ENCODE data around the gene CISD1. TPM values are rescaled to one million over a fixed set of nuclear protein-coding genes. Genes with fewer than 3 reads are reported as not detected.
A peak's percentile ranks its signal among the peaks of the same experiment; 100 is the strongest.

Gene CISD1
- polyA plus RNA-seq, 1 experiment, result 31.7 TPM

DNA sequence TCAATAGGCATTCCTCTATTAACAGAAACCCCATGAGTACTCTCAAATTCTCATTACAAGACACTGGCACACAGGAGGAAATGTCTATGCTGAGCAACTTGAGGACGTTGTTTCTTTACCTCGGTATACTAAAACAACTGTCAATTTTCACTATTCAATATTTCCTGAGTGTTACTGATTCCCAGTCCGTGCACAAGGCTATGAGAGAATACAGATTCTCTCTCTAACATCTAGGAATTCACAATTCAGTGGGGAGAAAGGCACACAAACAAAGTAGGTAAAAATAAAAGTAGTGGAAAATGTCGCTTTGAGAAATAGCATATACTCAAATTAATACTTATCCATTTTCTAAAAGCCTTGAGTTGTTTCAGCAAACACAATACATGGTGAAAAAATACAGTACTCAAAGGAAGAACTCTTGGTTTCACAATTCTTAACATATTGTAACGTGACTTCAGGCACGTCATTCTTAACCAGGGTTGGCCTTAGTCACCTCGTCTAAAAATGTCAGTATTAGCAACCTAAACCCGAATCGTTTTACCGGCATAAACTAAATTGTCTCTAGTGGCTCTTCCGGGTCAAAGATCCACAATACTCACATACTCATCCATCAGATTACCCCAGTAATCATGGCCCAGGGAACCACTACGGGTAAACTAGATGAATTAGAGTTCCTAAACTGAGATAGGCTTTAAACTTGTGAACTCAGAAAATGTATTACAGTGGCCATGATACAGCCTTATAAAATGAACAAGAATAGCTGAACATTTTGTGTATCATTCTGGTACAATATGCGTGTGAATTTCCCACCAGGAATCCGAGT is 2.7 kb upstream of the CISD1 start:
- CTCF ChIA-PET, result interaction anchor here (0.9 kb wide), 1 partner anchor 83 kb away, joined by 3 read pairs; no protein-coding TSS in a partner anchor
- POLR2A ChIA-PET, result no interaction called here

DNA sequence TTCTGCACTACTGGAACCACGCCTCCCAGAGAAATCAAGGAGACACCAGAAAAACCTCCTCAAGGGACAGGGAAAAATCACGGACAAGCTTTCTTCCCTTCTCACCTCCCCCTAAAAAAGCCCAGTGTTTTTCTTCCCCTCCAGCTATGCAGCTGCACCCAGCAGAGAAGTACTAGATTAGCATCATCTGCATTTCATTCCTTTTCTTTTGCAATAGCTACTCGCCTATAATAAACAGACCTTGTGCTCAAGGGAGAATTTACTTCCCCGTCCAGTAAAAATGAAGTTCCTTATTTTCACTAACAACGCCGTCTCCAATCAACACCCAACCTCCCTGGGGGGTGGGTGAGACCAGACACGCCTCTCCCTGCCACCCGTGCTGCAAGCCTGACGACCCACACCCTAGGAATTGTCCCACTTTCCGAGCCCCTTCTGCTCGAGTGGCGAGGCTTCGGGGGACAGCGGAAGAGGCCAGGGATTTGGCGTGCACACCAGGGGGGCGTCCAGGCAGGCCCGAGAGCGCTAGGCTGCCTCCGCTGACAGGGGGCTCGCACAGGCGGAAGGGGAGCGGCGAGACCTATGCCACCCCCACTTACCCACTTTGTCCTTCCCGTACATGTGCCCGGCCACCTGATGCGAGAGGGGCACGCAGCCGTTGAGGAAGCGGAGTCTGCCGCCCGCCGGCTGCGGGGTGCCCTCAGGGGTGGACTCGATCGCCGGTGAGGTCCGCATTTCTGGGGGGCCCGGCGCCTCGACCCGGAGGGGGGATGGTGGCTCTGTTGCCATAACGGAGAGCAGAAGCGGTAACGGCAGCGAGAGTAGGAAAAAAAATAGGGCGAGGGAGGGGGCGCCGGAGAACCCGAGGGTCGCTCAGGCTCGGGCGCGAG is 1.9 kb upstream of the CISD1 start:
- CTCF ChIA-PET, result interaction anchor here (0.9 kb wide), 1 partner anchor 84 kb away, joined by 3 read pairs; no protein-coding TSS in a partner anchor
- POLR2A ChIA-PET, result no interaction called here
- Histone ChIP-seq H3K4me3 (ENCODE audit: low read depth, low read length) (peak overlapping the region; percentile 99), H3K27me3 (ENCODE audit: control insufficient read depth, insufficient read depth, low read length) (no peaks in the 10 kb centered on the region), H3K36me3 (ENCODE audit: control insufficient read depth, insufficient read depth, low read length) (no peaks in the 10 kb centered on the region)
- TF ChIP-seq, protein P1, sequence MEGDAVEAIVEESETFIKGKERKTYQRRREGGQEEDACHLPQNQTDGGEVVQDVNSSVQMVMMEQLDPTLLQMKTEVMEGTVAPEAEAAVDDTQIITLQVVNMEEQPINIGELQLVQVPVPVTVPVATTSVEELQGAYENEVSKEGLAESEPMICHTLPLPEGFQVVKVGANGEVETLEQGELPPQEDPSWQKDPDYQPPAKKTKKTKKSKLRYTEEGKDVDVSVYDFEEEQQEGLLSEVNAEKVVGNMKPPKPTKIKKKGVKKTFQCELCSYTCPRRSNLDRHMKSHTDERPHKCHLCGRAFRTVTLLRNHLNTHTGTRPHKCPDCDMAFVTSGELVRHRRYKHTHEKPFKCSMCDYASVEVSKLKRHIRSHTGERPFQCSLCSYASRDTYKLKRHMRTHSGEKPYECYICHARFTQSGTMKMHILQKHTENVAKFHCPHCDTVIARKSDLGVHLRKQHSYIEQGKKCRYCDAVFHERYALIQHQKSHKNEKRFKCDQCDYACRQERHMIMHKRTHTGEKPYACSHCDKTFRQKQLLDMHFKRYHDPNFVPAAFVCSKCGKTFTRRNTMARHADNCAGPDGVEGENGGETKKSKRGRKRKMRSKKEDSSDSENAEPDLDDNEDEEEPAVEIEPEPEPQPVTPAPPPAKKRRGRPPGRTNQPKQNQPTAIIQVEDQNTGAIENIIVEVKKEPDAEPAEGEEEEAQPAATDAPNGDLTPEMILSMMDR (IDR thresholded peaks at IDR 0.05; ENCODE audit: insufficient read depth, low read depth, low read length), result no peak
- DNase-seq (ENCODE audit: low read depth), result no peak

More for the DNA sequence above, 2.7 kb upstream of the CISD1 start:
- no peak for DNase-seq (ENCODE audit: low read depth)
- Histone ChIP-seq H3K4me3 (ENCODE audit: low read depth, low read length) (peak overlapping the region; percentile 99), H3K27me3 (ENCODE audit: control insufficient read depth, insufficient read depth, low read length) (no peaks in the 10 kb centered on the region), H3K36me3 (ENCODE audit: control insufficient read depth, insufficient read depth, low read length) (no peaks in the 10 kb centered on the region)
- TF ChIP-seq, protein P1 (IDR thresholded peaks at IDR 0.05; ENCODE audit: insufficient read depth, low read depth, low read length), result no peak

DNA sequence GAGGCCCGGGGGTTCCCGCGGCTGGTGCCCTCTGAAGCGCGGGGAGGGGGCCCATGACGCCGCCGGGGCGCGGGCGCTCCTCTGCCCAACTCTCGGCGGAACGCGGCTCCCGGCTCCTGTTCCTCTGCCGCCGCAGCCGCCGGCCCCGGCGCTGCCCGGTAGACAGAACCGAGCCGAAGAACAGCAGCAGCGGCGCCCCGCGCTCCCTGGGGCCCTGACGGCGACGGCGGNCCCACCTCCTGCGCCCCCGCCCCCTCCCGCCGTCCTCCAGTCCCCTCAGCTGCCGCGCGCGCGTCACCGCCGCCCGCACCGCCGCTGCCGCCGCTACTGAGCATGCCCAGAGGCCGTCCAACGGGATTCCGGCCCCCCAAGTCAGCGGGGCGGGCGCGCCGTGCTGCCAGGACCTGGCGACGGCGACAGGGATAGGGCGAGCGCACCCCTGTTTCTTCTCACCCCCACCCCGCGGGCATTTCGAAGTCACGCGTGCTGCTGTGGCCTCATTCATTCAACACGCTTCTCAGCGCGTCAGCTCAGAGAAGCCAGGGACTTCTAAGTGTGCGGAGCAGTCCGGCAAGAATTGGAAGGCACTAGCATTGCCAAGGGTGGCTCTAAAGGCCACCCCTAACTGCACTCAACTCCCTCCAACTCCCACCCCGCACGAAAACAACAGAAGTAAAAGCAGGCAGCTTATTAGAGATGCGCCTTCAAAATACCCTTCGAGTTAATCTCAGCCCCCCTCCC is 1.1 kb upstream of the CISD1 start, which contains the start of gene IPMK:
IPMK (minus strand) TSS at position 182 of the 741 bp plus-strand sequence. CDS start 283 bp downstream, outside the sequence.
- H3K4me3 ChIP-seq (ENCODE audit: low read depth, low read length), result peak within 1 kb of the TSS; percentile 99
- POLR2A ChIA-PET, result interaction anchor here (0.6 kb wide), 1 partner anchor 34 kb away, joined by 3 read pairs; no protein-coding TSS in a partner anchor
- TF ChIP-seq, protein P1 (IDR thresholded peaks at IDR 0.05; ENCODE audit: insufficient read depth, low read depth, low read length), result no peak
- CTCF ChIA-PET, result interaction anchor here (1.8 to 2.5 kb wide), 2 partner anchors 23 to 89 kb away, joined by 9 to 12 read pairs; no protein-coding TSS in a partner anchor
- peak; percentile 65 for DNase-seq (ENCODE audit: low read depth)
- no peaks in the 10 kb centered on the region for H3K27me3 ChIP-seq (ENCODE audit: control insufficient read depth, insufficient read depth, low read length)
- H3K36me3 ChIP-seq (ENCODE audit: control insufficient read depth, insufficient read depth, low read length), result no peaks in the 10 kb centered on the region

DNA sequence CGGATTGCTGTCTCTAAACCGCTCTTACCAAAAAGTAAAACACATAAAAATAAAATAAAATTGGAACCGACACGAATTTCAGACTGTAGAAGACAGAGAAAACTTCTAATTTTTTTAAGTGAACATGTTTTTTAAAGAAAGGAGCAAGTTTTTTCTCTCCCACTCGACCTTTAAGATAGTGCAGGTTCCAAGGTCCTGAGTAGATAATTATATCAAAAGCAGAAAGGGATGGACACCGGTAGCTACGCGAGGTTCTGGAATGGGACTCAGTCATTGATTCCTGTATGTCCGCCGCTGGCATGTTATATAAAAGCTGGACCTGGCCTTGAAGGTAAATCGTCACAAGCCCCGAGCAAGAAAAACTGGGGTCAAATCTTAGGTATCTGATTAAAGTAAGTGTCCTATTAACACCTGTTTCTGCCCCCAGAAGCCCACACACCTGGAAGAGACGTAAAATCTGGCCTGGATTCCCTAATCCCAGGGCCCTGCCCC is 462 bp upstream of the CISD1 start:
- H3K4me3 ChIP-seq (ENCODE audit: low read depth, low read length), result peak overlapping the region; percentile 99
- POLR2A ChIA-PET, result interaction anchor here (0.6 kb wide), 1 partner anchor 35 kb away, joined by 3 read pairs; no protein-coding TSS in a partner anchor
- DNase-seq (ENCODE audit: low read depth), result no peak
- no peaks in the 10 kb centered on the region for H3K36me3 ChIP-seq (ENCODE audit: control insufficient read depth, insufficient read depth, low read length)
- TF ChIP-seq, protein P1 (IDR thresholded peaks at IDR 0.05; ENCODE audit: insufficient read depth, low read depth, low read length), result no peak
- CTCF ChIA-PET, result interaction anchor here (1.4 to 2.5 kb wide), 3 partner anchors 22 to 90 kb away, joined by 5 to 12 read pairs (median 9); no protein-coding TSS in a partner anchor
- H3K27me3 ChIP-seq (ENCODE audit: control insufficient read depth, insufficient read depth, low read length), result no peaks in the 10 kb centered on the region

Data from BJ (cell line).